ENCODE results near the gene TFPI.

The TFPI gene

DNA sequence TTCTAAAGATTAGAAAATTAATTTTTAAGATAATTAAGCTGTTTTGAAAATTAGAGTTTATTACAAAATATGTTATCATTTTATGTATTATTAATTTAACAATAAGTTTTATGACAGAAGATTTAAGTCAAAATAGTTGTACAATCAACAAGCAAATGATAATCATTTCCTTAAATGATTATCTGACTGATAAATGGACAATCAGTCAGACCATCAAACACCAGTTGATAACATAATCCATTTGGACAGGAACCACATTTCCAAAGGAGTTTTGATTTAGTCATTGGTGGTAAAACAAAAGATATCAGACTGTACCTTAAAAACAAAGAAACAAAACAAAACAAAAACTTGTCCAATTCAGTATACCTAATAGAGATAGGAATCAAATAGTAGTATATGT lies 1.9 kb downstream of the TFPI start:
- Histone ChIP-seq H3K4me3 (ENCODE audit: low read length) (no peak overlapping the region), H3K4me1 (ENCODE audit: control insufficient read depth, insufficient read depth, low read length) (peaks cover 27% of the 10 kb centered on the region), H3K36me3 (ENCODE audit: control insufficient read depth, insufficient read depth, low read length) (no peaks in the 10 kb centered on the region), H3K9me3 (ENCODE audit: control insufficient read depth, low read length) (no peaks in the 10 kb centered on the region), H3K27me3 (ENCODE audit: control insufficient read depth, insufficient read depth, low read length) (no peaks in the 10 kb centered on the region), H3K9ac (ENCODE audit: low read length) (no peak overlapping the region)

DNA sequence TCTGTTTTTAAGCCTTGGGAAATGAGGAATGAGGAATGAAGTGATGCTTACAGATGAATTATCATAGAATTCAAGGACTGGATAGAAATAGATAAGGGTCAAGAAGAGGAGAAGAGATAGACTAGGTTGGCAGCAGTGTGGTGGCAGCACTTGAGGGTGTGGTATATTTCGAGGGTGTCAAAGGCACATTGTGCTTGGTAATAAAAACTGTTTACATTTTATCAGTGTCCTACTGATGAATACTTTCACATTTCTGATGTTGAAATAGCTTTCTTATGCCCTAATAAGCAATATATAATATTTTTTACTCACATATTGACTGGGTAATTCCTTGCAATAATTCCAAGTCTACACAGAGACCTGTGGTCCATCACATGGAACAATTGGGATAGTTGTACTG lies 3.4 kb downstream of the TFPI start:
- no peak overlapping the region for H3K4me3 ChIP-seq (ENCODE audit: low read length)
- no peaks in the 10 kb centered on the region for H3K9me3 ChIP-seq (ENCODE audit: control insufficient read depth, low read length)
- H3K27me3 ChIP-seq (ENCODE audit: control insufficient read depth, insufficient read depth, low read length), result no peaks in the 10 kb centered on the region
- no peak overlapping the region for H3K9ac ChIP-seq (ENCODE audit: low read length)
- H3K36me3 ChIP-seq (ENCODE audit: control insufficient read depth, insufficient read depth, low read length), result no peaks in the 10 kb centered on the region
- H3K4me1 ChIP-seq (ENCODE audit: control insufficient read depth, insufficient read depth, low read length), result peaks cover 27% of the 10 kb centered on the region

DNA sequence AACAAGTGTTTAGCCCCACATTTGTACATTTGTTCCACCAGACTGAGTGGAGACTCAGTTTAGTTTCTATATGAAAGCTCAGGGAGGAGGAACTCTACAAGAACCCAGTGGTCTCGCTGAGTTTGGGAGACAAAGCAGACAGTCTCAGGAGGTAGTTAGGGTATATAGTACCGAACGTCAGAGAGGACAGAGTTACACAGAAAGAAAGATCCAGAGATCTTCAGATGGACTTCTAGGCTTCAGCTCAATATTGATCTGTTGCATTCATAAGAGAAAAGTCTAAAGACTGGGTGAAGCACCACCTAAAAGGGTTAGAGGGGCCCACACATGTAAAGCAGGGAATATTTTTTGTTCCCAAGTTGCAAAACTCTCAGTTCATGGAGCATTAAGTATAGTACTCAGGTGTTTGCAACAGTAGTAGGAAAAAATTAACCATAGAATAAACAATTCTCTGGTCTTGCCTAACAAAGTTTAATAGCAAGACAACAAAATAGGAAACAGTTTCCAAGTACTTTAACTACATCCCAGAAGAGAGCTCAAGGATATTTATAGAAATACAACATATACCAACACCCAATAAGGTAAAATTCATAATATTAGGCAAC lies 4.2 kb downstream of the TFPI start:
- no peaks in the 10 kb centered on the region for H3K36me3 ChIP-seq (ENCODE audit: control insufficient read depth, insufficient read depth, low read length)
- H3K9me3 ChIP-seq (ENCODE audit: control insufficient read depth, low read length), result no peaks in the 10 kb centered on the region

DNA sequence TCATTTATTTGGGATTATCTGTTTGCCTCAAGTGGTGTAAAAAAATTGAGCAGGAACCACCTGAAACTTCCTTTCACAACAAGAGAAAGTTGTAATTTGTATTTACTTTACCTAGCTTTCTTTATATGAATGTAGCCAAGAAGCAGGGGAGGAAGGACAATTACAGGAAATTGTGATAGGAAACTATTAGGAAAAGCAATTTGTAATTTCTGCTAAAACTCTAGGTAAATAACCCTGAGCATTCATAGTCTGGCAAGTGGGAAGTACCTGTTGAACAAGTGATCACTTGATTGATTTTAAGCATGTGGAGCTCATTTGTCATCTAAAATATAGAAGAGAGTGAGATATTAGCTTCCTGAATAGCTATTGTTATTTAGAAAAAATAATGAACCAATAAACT lies 5.0 kb downstream of the TFPI start:
- Histone ChIP-seq H3K4me1 (ENCODE audit: control insufficient read depth, insufficient read depth, low read length) (peaks cover 27% of the 10 kb centered on the region), H3K4me3 (ENCODE audit: low read length) (no peak overlapping the region), H3K9ac (ENCODE audit: low read length) (no peak overlapping the region), H3K27me3 (ENCODE audit: control insufficient read depth, insufficient read depth, low read length) (no peaks in the 10 kb centered on the region), H3K9me3 (ENCODE audit: control insufficient read depth, low read length) (no peaks in the 10 kb centered on the region), H3K36me3 (ENCODE audit: control insufficient read depth, insufficient read depth, low read length) (no peaks in the 10 kb centered on the region)

More for the DNA sequence above, 4.2 kb downstream of the TFPI start:
- Histone ChIP-seq H3K27me3 (ENCODE audit: control insufficient read depth, insufficient read depth, low read length) (no peaks in the 10 kb centered on the region), H3K9ac (ENCODE audit: low read length) (no peak overlapping the region), H3K4me3 (ENCODE audit: low read length) (no peak overlapping the region), H3K4me1 (ENCODE audit: control insufficient read depth, insufficient read depth, low read length) (peaks cover 27% of the 10 kb centered on the region)

DNA sequence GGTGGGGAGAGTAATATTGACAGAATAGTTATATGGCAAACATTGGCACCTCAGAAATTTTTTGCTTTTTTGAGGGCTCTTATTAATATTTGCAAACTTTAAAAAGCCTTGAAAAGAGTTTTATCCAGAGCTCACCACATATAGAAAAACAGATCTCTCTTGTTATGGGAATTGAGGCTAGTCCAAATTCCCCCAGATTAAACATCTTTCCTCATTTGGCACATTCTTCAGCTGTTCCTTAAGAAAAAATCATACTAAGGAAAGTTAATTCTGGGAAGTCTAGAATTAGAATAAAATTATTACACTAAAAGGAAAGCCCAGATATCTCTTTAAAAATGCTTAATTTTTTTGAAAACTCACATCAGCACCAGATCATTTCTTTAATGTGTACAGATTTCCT lies 5.6 kb downstream of the TFPI start:
- Histone ChIP-seq H3K9me3 (ENCODE audit: control insufficient read depth, low read length) (no peaks in the 10 kb centered on the region), H3K36me3 (ENCODE audit: control insufficient read depth, insufficient read depth, low read length) (no peaks in the 10 kb centered on the region), H3K4me3 (ENCODE audit: low read length) (no peak overlapping the region), H3K4me1 (ENCODE audit: control insufficient read depth, insufficient read depth, low read length) (peaks cover 27% of the 10 kb centered on the region), H3K9ac (ENCODE audit: low read length) (no peak overlapping the region), H3K27me3 (ENCODE audit: control insufficient read depth, insufficient read depth, low read length) (no peaks in the 10 kb centered on the region)

DNA sequence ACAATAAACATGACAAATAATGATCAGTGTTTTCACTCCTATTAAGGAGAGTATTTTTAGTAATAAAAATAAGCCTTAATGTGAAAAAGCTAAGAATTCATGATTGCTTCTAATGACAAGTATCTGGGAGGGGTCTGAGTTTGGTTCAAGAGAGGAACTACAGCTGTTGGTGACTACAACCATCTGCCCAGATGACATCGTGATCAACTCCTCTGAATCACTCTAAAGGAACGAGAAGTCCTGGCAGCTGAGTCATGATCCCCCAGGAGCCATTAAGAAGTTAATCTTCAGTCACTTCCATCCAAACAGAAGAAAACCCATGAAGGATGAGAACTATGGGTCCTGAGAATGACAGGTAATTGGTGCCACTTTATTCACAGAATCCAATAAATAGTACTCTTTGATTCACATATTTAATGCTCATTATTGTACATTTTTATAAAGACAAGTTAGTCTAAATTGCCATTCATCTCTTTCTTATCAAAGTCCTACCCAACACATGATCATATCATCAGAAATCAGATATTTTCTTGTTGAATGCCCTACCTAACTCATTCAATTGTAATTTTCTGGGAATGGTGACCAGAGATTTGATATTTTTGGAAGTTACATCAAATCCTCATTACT lies 6.8 kb downstream of the TFPI start:
- Histone ChIP-seq H3K4me3 (ENCODE audit: low read length) (no peak overlapping the region), H3K9me3 (ENCODE audit: control insufficient read depth, low read length) (no peaks in the 10 kb centered on the region), H3K4me1 (ENCODE audit: control insufficient read depth, insufficient read depth, low read length) (peaks cover 30% of the 10 kb centered on the region), H3K9ac (ENCODE audit: low read length) (no peak overlapping the region), H3K36me3 (ENCODE audit: control insufficient read depth, insufficient read depth, low read length) (no peaks in the 10 kb centered on the region), H3K27me3 (ENCODE audit: control insufficient read depth, insufficient read depth, low read length) (no peaks in the 10 kb centered on the region)

DNA sequence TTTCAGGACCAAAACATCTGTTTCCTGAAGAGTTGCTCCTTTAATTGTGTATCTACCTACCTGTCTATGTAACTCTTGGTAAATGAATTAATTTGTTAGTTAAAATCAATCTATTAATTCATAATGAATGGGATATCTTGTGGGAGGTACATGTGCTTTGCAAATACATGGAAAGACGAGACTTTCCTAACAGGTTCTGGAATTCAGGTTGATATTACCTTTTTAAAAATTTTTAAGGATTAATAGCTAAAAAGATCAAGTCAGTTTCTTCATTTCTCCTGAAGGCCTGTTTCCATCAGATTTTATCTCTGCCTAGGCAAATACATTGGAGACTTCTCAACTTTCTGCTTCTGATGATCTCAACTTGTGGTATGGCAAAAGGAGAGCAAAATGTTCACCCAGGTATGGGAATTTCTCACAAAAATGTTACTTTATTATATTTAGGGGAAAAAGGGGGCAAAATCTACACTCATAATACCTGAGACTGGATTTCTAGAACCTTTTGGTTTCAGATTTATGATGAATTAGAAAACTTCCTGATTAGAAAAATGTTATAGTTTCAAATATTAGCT lies 7.4 kb downstream of the TFPI start:
- H3K4me1 ChIP-seq (ENCODE audit: control insufficient read depth, insufficient read depth, low read length), result peaks cover 36% of the 10 kb centered on the region
- H3K36me3 ChIP-seq (ENCODE audit: control insufficient read depth, insufficient read depth, low read length), result no peaks in the 10 kb centered on the region
- H3K27me3 ChIP-seq (ENCODE audit: control insufficient read depth, insufficient read depth, low read length), result no peaks in the 10 kb centered on the region
- H3K9ac ChIP-seq (ENCODE audit: low read length), result no peak overlapping the region
- no peak overlapping the region for H3K4me3 ChIP-seq (ENCODE audit: low read length)
- H3K9me3 ChIP-seq (ENCODE audit: control insufficient read depth, low read length), result no peaks in the 10 kb centered on the region

DNA sequence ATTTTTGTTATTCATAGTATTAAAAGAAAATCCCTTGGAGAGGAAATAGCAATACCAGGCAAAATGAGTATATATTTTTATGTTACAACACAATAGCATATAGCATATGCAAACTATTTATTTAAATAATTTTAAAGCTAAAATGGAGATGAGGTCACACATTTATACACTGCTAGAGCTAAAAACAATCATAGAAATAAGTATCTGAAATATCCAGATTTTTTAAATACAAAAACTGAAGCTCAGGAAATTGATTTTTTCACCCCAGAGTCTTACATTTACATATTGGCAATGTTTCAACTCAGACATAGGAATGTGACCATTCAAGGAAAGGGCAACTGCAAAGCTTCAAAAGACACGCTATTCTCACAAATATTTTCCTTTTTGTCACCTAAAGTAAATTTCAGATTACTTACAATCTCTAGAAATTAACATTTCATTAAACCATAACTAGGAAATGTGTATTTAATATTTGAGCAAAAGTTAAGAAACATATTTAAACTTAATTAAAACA lies 8.9 kb downstream of the TFPI start:
- no peak overlapping the region for H3K4me3 ChIP-seq (ENCODE audit: low read length)
- no peaks in the 10 kb centered on the region for H3K36me3 ChIP-seq (ENCODE audit: control insufficient read depth, insufficient read depth, low read length)
- no peak overlapping the region for H3K9ac ChIP-seq (ENCODE audit: low read length)
- peaks cover 32% of the 10 kb centered on the region for H3K4me1 ChIP-seq (ENCODE audit: control insufficient read depth, insufficient read depth, low read length)
- no peaks in the 10 kb centered on the region for H3K9me3 ChIP-seq (ENCODE audit: control insufficient read depth, low read length)
- no peaks in the 10 kb centered on the region for H3K27me3 ChIP-seq (ENCODE audit: control insufficient read depth, insufficient read depth, low read length)

DNA sequence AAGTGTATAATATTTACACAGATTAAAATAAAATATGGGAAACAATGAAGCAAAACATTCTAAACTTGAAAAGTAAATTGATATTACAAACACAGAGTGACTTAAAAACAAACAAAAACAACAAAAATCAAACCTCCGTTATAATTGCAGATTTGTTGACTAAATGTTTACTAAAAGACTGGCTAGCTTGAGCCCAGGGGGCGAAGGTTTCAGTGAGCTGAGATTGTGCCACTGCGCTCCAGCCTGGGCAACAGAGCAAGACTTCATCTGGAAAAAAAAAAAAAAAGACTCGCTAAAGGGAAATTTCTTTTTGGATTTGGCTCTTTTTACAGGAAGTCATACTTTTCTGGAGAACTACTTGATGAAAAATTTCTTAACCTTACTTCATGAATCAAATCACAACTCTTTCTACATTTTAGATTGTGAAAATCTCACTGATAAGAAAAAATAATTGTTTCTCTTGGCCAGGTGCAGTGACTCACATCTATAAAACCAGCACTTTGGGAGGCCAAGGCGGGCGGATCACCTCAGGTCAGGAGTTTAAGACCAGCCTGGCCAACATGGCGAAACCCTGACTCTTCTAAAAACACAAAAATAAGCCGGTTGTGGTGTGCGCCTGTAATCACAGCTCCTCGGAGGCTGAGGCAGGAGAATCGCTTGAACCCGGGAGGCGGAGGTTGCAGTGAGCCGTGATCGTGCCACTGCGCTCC lies 9.7 kb downstream of the TFPI start:
- no peaks in the 10 kb centered on the region for H3K27me3 ChIP-seq (ENCODE audit: control insufficient read depth, insufficient read depth, low read length)
- H3K9ac ChIP-seq (ENCODE audit: low read length), result peak overlapping the region; percentile 9
- no peaks in the 10 kb centered on the region for H3K9me3 ChIP-seq (ENCODE audit: control insufficient read depth, low read length)
- no peak overlapping the region for H3K4me3 ChIP-seq (ENCODE audit: low read length)
- peaks cover 25% of the 10 kb centered on the region for H3K4me1 ChIP-seq (ENCODE audit: control insufficient read depth, insufficient read depth, low read length)
- no peaks in the 10 kb centered on the region for H3K36me3 ChIP-seq (ENCODE audit: control insufficient read depth, insufficient read depth, low read length)

DNA sequence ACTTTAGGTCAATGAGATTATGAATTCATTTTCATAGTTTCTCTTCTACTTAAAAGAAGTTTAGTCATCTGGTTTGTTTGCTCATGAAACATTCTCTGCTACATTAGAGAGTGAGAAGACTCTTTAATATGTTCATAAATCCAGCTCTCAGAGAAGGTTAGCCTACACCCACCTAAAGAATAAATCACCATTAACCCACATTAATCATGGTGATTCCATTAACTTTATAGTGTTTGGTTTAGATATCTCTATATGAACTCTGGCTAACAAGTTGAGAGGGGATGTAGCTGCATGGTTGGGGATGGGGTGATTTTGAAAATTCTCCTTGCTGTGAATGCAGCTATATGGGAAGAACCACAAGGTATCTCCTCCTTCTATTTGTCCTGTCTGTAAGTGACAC lies 10.7 kb downstream of the TFPI start:
- H3K4me1 ChIP-seq (ENCODE audit: control insufficient read depth, insufficient read depth, low read length), result peaks cover 18% of the 10 kb centered on the region
- no peak overlapping the region for H3K4me3 ChIP-seq (ENCODE audit: low read length)
- no peak overlapping the region for H3K9ac ChIP-seq (ENCODE audit: low read length)

DNA sequence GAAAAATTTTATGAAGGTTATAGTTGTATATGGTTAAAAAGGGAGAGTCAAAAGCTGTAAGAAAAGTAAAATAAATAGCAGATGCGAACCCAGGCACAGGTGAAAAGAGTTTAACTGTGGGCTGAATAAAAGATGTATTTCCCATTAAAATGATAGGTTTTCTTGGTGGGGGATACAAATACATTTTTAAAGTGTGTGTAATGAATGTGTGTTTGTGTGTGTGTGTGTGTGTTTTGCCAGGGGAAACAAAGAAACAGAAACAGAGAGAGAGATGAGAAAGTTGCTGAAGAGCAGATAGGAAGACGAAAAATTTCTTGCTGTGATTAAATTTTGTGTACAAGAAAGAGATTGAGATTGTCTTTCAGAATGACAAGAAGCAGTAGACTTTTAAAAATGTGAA lies 12.1 kb downstream of the TFPI start:
- Histone ChIP-seq H3K9me3 (ENCODE audit: control insufficient read depth, low read length) (no peaks in the 10 kb centered on the region), H3K9ac (ENCODE audit: low read length) (no peak overlapping the region), H3K4me3 (ENCODE audit: low read length) (no peak overlapping the region), H3K36me3 (ENCODE audit: control insufficient read depth, insufficient read depth, low read length) (no peaks in the 10 kb centered on the region), H3K4me1 (ENCODE audit: control insufficient read depth, insufficient read depth, low read length) (peaks cover 18% of the 10 kb centered on the region), H3K27me3 (ENCODE audit: control insufficient read depth, insufficient read depth, low read length) (no peaks in the 10 kb centered on the region)

More for the DNA sequence above, 10.7 kb downstream of the TFPI start:
- H3K36me3 ChIP-seq (ENCODE audit: control insufficient read depth, insufficient read depth, low read length), result no peaks in the 10 kb centered on the region
- H3K9me3 ChIP-seq (ENCODE audit: control insufficient read depth, low read length), result no peaks in the 10 kb centered on the region
- H3K27me3 ChIP-seq (ENCODE audit: control insufficient read depth, insufficient read depth, low read length), result no peaks in the 10 kb centered on the region
